Kidney (tissue), 14 donors: Measurements from ENCODE around the gene TIGD6. TPM values are rescaled to one million over a fixed set of nuclear protein-coding genes. Genes with fewer than 3 reads are reported as not detected.

Experiments used
- DNase-seq, 5 donors: peaks; one replicate each; pipeline ENCODE4 v3.0.0-alpha.2; 2013 to 2020
- FAIRE-seq: peaks from 2 replicates; lab custom pipeline; 2012; peaks lifted over from hg19 to GRCh38; lab: Jason Lieb, UNC
- H3K27ac ChIP-seq, 2 donors: one replicate each; pipeline ENCODE4 v1.7.0; 2013; ENCODE audit warnings: low read depth in 2 of 2, low read length in 2 of 2, inconsistent platforms in 1 of 2
- H3K27me3 ChIP-seq: one replicate; pipeline ENCODE4 v1.7.1; 2013; ENCODE audit warnings: low read length, inconsistent platforms; ENCODE audit not compliant: control insufficient read depth, insufficient read depth
- H3K36me3 ChIP-seq, 3 donors: one replicate each; pipeline versions ENCODE4 v1.7.0 to v1.7.1; 2013; ENCODE audit warnings: low read length in 3 of 3, control low read depth in 1 of 3, inconsistent platforms in 1 of 3; ENCODE audit not compliant: insufficient read depth in 3 of 3, control insufficient read depth in 2 of 3
- H3K4me1 ChIP-seq, 3 donors: one replicate each; pipeline versions ENCODE4 v1.7.0 to v1.7.1; 2013; ENCODE audit warnings: low read length in 3 of 3, inconsistent platforms in 1 of 3, low read depth in 1 of 3; ENCODE audit not compliant: control insufficient read depth in 2 of 3, insufficient read depth in 2 of 3
- H3K4me3 ChIP-seq, 3 donors: one replicate each; pipeline versions ENCODE4 v1.7.0 to v1.8.1; 2013; ENCODE audit warnings: low read length in 3 of 3, control low read depth in 1 of 3, inconsistent platforms in 1 of 3
- H3K9ac ChIP-seq, 3 donors: one replicate each; pipeline versions ENCODE4 v1.7.0 to v1.7.1; 2013; ENCODE audit warnings: low read length in 3 of 3, control low read depth in 1 of 3, inconsistent platforms in 1 of 3
- H3K9me3 ChIP-seq, 3 donors: one replicate each; pipeline versions ENCODE4 v1.7.0 to v1.7.1; 2013; ENCODE audit warnings: low read length in 3 of 3, control low read depth in 1 of 3, inconsistent platforms in 1 of 3; ENCODE audit not compliant: control insufficient read depth in 2 of 3, insufficient read depth in 1 of 3
- CTCF ChIP-seq: IDR thresholded peaks from 3 replicates; pipeline ENCODE4 v1.5.1; 2012; ENCODE audit warnings: mild to moderate bottlenecking, moderate library complexity, borderline replicate concordance; ENCODE audit not compliant: insufficient read depth; ENCODE audit errors: extremely low read depth
- intact Hi-C: fragments of 100-400 bp; cut with DNase I; formaldehyde crosslinking; loops from one replicate; pipeline ENCODE4 v1.11.1; 2022
- polyA plus RNA-seq: library from polyadenylated mRNA; stranded (reverse); fragments of 350-450 nt; fragmentation: Illumina TruSeq; extraction: RNeasy Lipid Tissue Mini Kit (QIAGEN cat#74804); gene quantifications from one replicate; pipeline ENCODE4 v1.2.3, GENCODE V29; 2014; ENCODE audit warnings: low read depth, low replicate concordance; ENCODE audit not compliant: insufficient read depth
- total RNA-seq: library from RNA; stranded (reverse); fragmentation: NEBNext Ultra II Directional; extraction: Animal tissue kit (Norgen Biotek cat#: 25700); gene quantifications from one replicate; pipeline ENCODE4 v1.2.1, GENCODE V29; 2021
- donor health status: control.
- donor health status: control.
- donor health status: control.
- donor health status: control.
- donor health status: control.
- donor health status: DM: yes; HTN: yes; CAD: no.
- donor health status: Normal renal cell carcinoma (clear cell type).

Gene TIGD6
- total and polyA plus RNA-seq, 2 donors from 2014 or later, result 6.0 to 7.0 TPM

DNA sequence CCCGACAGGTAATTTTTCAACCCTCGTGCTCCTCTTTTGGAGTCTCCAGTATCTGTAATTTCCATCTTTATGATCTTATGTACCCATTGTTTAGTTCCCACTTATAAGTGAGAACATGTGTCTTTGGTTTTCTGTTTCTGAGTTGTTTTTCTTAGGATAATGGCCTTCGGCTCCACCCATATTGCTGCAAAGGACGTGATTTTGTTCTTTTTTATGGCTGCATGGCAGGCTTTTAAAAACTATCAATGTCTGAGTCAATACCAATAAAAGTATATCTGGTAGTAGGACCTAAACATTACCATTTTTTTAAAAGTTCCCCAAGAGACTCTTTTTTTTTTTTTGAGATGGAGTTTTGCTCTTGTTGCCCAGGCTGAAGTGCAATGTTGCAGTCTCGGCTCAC lies 43.8 kb downstream of the TIGD6 start:
- FAIRE-seq (no peak), DNase-seq (no peak)
- H3K27ac ChIP-seq, result no peak overlapping the region
- no peak overlapping the region for H3K4me3 ChIP-seq
- no peaks in the 10 kb centered on the region for H3K9me3 ChIP-seq
- intact Hi-C loops, result no loop called here
- no peak overlapping the region for H3K9ac ChIP-seq
- H3K27me3 ChIP-seq, result no peaks in the 10 kb centered on the region
- H3K36me3 ChIP-seq, result no peaks in the 10 kb centered on the region
- H3K4me1 ChIP-seq, result peaks cover 0 to 11% (median 3%) of the 10 kb centered on the region in 3 donors
- TF ChIP-seq CTCF, result no peak

GRCh38 chr5:149954798-149955197 lies 45.7 kb downstream of the TIGD6 start:
- no peaks in the 10 kb centered on the region for H3K27me3 ChIP-seq
- no peaks in the 10 kb centered on the region for H3K36me3 ChIP-seq
- H3K9me3 ChIP-seq, result no peaks in the 10 kb centered on the region
- TF ChIP-seq CTCF, result no peak
- FAIRE-seq (no peak), DNase-seq (no peak)
- intact Hi-C loops, result no loop called here
- H3K4me3 ChIP-seq, result no peak overlapping the region
- peaks cover 0 to 4% (median 3%) of the 10 kb centered on the region in 3 donors for H3K4me1 ChIP-seq
- no peak overlapping the region for H3K27ac ChIP-seq
- H3K9ac ChIP-seq, result no peak overlapping the region

DNA sequence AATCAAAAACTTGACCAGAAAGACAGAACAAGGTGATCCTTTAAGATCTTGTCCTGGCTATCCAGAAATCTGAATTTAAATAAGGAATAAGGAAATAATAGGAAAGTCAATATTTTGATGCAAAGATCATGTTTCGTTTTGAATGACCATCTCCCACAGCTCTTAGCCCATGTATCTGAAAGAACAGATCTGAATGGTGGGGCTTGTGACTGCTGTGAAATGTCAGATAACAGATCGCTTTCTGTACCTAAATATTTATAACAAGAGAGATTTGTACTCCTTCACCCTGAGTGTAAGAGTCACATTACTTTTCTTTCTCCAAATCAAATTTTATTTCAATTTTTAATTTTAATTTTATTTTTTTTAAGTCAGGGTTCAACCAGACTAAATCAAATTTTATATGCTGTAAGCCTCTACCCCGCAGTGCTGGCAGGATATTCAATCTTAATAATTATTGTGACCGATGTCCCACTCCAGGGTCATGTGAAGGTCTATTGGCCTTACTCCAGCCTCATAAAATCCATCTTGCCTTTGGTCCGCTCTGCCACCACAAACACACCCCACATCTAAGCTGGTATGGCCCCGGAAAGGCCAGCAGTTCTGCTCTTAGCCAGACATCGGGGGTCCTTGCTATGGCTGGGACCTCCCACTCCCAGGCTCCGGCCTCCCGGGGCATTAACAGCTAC lies 46.9 kb downstream of the TIGD6 start:
- H3K4me1 ChIP-seq, result no peaks in the 10 kb centered on the region
- FAIRE-seq, result no peak
- intact Hi-C loops, result no loop called here
- H3K27me3 ChIP-seq, result no peaks in the 10 kb centered on the region
- no peak overlapping the region for H3K27ac ChIP-seq
- TF ChIP-seq CTCF, result no peak
- H3K9me3 ChIP-seq, result no peaks in the 10 kb centered on the region
- no peaks in the 10 kb centered on the region for H3K36me3 ChIP-seq
- no peak overlapping the region for H3K9ac ChIP-seq
- no peak for DNase-seq
- H3K4me3 ChIP-seq, result no peak overlapping the region
